Measurements from ENCODE around the gene SARDH. TPM values are rescaled to one million over a fixed set of nuclear protein-coding genes. Genes with fewer than 3 reads are reported as not detected.
"Not testable (repeated sequence)": the region's sequence is repeated elsewhere in the genome, so short reads cannot be mapped to it uniquely, and the experiment has no call there.

Gene SARDH
- polyA plus RNA-seq, 3 donors from 2014 or later: 0.08 to 6.8 (median 1.2) TPM

DNA sequence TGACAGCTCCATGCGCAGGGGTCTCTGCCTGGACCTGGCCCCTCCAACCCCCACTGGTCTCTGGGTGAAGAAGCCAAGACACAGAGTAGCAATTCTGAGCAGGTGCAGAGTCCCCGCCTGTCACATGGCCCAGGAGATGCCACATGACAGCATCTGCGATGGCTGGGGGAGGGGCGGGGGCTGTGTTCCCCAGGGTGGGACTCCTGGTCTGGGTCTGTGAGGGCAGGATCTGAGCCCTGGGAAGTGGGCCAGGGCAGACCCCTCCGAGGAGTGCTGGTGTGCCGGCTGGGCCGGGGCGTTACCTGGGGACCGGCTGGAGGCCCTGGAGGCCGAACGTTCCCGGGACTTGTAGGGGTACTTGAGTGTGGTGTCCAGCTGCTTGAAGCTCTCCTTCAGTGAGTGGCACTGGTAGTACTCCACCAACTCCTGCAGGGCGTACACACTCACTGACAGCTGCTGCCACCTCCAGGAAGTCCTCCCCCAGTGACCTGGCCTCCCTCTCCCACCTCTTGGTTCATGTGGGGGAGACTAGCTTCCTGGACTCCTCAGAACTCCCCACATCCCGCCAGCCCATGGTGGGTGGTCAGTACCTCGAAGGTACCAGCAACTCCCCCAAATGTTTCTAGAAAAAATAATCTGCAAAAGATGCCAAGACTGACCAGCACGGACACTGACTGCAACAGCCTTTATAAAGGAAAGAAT lies 32.1 kb upstream of the SARDH start:
- Mint-ChIP-seq H3K27ac (no peak overlapping the region), H3K36me3 (peaks cover 5 to 21% (median 7%) of the 10 kb centered on the region in 3 donors), H3K4me1 (no peaks in the 10 kb centered on the region), H3K4me3 (no peak overlapping the region), H3K9me3 (peaks cover 2 to 19% (median 8%) of the 10 kb centered on the region in 6 donors), H3K27me3 (ENCODE audit: low read depth in 3 of 3) (no peaks in the 10 kb centered on the region)
- no peak for DNase-seq

GRCh38 chr9:133769511-133770075 lies 31.4 kb upstream of the SARDH start:
- H3K4me3 Mint-ChIP-seq: no peak overlapping the region
- no peaks in the 10 kb centered on the region for H3K27me3 Mint-ChIP-seq (ENCODE audit: low read depth in 3 of 3)
- H3K27ac Mint-ChIP-seq: no peak overlapping the region
- no peak for DNase-seq
- H3K36me3 Mint-ChIP-seq: peaks cover 5 to 23% (median 7%) of the 10 kb centered on the region in 3 donors
- H3K9me3 Mint-ChIP-seq: peaks cover 2 to 19% (median 7%) of the 10 kb centered on the region in 6 donors
- no peaks in the 10 kb centered on the region for H3K4me1 Mint-ChIP-seq

GRCh38 chr9:133768859-133769510 lies 30.8 kb upstream of the SARDH start:
- no peak overlapping the region for H3K27ac Mint-ChIP-seq
- H3K36me3 Mint-ChIP-seq: peaks cover 5 to 23% (median 7%) of the 10 kb centered on the region in 3 donors
- H3K4me3 Mint-ChIP-seq: no peak overlapping the region
- no peaks in the 10 kb centered on the region for H3K4me1 Mint-ChIP-seq
- no peak for DNase-seq
- no peaks in the 10 kb centered on the region for H3K27me3 Mint-ChIP-seq (ENCODE audit: low read depth in 3 of 3)
- H3K9me3 Mint-ChIP-seq: peaks cover 2 to 16% (median 7%) of the 10 kb centered on the region in 6 donors

- peaks cover 5 to 23% (median 7%) of the 10 kb centered on the region in 3 donors for H3K36me3 Mint-ChIP-seq
- no peaks in the 10 kb centered on the region for H3K4me1 Mint-ChIP-seq
- H3K27ac Mint-ChIP-seq: no peak overlapping the region
- no peak for DNase-seq
- no peak overlapping the region for H3K4me3 Mint-ChIP-seq
- H3K9me3 Mint-ChIP-seq: peaks cover 2 to 16% (median 7%) of the 10 kb centered on the region in 6 donors
- H3K27me3 Mint-ChIP-seq (ENCODE audit: low read depth in 3 of 3): peaks cover 0 to 3% (median 0%) of the 10 kb centered on the region in 3 donors
These were observed 30.3 kb upstream of the SARDH start for GRCh38 chr9:133768371-133768858.

GRCh38 chr9:133767625-133768024 lies 29.5 kb upstream of the SARDH start:
- peaks cover 5 to 23% (median 7%) of the 10 kb centered on the region in 3 donors for H3K36me3 Mint-ChIP-seq
- H3K4me3 Mint-ChIP-seq: no peak overlapping the region
- no peak overlapping the region for H3K27ac Mint-ChIP-seq
- H3K27me3 Mint-ChIP-seq (ENCODE audit: low read depth in 3 of 3): peaks cover 0 to 3% (median 0%) of the 10 kb centered on the region in 3 donors
- H3K9me3 Mint-ChIP-seq: peaks cover 2 to 16% (median 7%) of the 10 kb centered on the region in 6 donors
- DNase-seq: no peak
- no peaks in the 10 kb centered on the region for H3K4me1 Mint-ChIP-seq

DNA sequence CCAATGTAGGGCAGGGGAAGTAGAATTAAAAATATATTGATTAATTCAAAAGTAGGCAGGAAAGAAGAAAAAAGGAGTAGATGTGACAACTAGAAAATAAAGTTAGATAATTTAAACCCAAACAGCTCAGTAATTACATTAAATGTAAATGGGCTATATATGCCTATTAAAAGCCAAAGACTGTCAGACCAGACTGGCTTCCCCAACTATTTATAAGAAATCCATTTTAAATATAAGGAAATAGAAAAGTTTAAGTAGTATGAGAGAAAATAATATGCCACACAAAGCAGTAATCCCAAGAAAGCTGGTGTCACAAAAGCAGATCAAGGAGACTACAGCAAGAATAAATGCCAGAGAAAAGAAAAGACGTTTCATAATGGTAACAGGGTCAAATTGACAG lies 28.9 kb upstream of the SARDH start:
- Mint-ChIP-seq H3K36me3 (peaks cover 5 to 23% (median 7%) of the 10 kb centered on the region in 3 donors), H3K4me3 (no peak overlapping the region), H3K4me1 (no peaks in the 10 kb centered on the region), H3K27ac (no peak overlapping the region), H3K27me3 (ENCODE audit: low read depth in 3 of 3) (peaks cover 0 to 3% (median 0%) of the 10 kb centered on the region in 3 donors), H3K9me3 (peaks cover 2 to 16% (median 7%) of the 10 kb centered on the region in 6 donors)
- no peak for DNase-seq

DNA sequence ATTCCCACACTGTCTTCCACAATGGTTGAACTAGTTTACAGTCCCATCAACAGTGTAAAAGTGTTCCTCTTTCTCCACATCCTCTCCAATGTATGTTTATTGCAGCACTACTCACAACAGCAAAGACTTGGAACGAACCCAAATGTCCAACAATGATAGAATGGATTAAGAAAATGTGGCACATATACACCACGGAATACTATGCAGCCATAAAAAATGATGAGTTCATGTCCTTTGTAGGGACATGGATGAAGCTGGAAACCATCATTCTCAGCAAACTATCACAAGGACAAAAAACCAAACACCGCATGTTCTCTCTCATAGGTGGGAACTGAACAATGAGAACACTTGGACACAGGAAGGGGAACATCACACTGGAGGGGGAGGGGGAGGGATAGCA lies 28.1 kb upstream of the SARDH start:
- not testable (repeated sequence) for H3K27me3 Mint-ChIP-seq (ENCODE audit: low read depth in 3 of 3); H3K4me1 Mint-ChIP-seq; H3K27ac Mint-ChIP-seq; H3K4me3 Mint-ChIP-seq; DNase-seq
- Mint-ChIP-seq H3K9me3 (peaks cover 2 to 16% (median 7%) of the 10 kb centered on the region in 6 donors), H3K36me3 (peaks cover 5 to 23% (median 7%) of the 10 kb centered on the region in 3 donors)

GRCh38 chr9:133763272-133764183 lies 25.4 kb upstream of the SARDH start:
- no peak for DNase-seq
- Mint-ChIP-seq H3K9me3 (peaks cover 2 to 16% (median 7%) of the 10 kb centered on the region in 6 donors), H3K4me1 (no peaks in the 10 kb centered on the region), H3K4me3 (no peak overlapping the region), H3K27ac (no peak overlapping the region), H3K27me3 (ENCODE audit: low read depth in 3 of 3) (peaks cover 0 to 3% (median 2%) of the 10 kb centered on the region in 3 donors), H3K36me3 (peaks cover 5 to 23% (median 7%) of the 10 kb centered on the region in 3 donors)

GRCh38 chr9:133762488-133763271 lies 24.5 kb upstream of the SARDH start:
- H3K36me3 Mint-ChIP-seq: peaks cover 5 to 21% (median 7%) of the 10 kb centered on the region in 3 donors
- H3K27ac Mint-ChIP-seq: no peak overlapping the region
- peaks cover 2 to 16% (median 6%) of the 10 kb centered on the region in 6 donors for H3K9me3 Mint-ChIP-seq
- H3K27me3 Mint-ChIP-seq (ENCODE audit: low read depth in 3 of 3): peaks cover 0 to 3% (median 2%) of the 10 kb centered on the region in 3 donors
- no peak for DNase-seq
- no peaks in the 10 kb centered on the region for H3K4me1 Mint-ChIP-seq
- H3K4me3 Mint-ChIP-seq: no peak overlapping the region

DNA sequence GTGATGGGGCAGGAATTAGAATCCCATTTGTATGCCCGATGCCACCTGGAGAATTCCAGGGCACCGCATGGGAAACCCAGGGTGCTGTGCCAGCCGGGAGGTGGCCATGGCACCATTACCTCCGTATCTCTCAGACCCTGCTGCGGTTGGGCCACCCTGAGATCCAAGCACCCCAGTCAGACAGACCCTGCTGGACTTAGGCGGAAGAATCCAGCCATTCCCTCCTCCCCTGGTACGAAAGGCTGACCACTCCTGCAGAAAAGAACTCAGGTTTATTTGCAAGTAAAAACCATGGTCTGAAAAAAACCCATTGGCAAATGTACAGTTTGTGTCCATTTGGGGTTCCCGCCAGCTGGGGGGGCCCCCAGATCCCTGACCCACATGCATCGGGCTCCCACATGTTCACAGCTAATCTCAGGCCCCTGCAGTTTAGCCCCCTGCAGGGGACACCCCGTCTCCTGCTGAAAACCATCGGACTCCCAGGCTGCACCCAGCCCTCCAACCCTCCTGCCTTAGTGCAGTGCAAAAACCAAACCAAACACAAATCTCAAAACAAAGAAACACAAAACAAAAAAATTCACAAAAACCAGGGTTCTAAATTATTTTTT lies 23.6 kb upstream of the SARDH start:
- H3K27ac Mint-ChIP-seq: no peak overlapping the region
- H3K27me3 Mint-ChIP-seq (ENCODE audit: low read depth in 3 of 3): peaks cover 0 to 3% (median 2%) of the 10 kb centered on the region in 3 donors
- H3K36me3 Mint-ChIP-seq: peaks cover 2 to 11% (median 5%) of the 10 kb centered on the region in 3 donors
- no peak for DNase-seq
- peaks cover 0 to 9% (median 3%) of the 10 kb centered on the region in 6 donors for H3K9me3 Mint-ChIP-seq
- H3K4me1 Mint-ChIP-seq: no peaks in the 10 kb centered on the region
- no peak overlapping the region for H3K4me3 Mint-ChIP-seq

DNA sequence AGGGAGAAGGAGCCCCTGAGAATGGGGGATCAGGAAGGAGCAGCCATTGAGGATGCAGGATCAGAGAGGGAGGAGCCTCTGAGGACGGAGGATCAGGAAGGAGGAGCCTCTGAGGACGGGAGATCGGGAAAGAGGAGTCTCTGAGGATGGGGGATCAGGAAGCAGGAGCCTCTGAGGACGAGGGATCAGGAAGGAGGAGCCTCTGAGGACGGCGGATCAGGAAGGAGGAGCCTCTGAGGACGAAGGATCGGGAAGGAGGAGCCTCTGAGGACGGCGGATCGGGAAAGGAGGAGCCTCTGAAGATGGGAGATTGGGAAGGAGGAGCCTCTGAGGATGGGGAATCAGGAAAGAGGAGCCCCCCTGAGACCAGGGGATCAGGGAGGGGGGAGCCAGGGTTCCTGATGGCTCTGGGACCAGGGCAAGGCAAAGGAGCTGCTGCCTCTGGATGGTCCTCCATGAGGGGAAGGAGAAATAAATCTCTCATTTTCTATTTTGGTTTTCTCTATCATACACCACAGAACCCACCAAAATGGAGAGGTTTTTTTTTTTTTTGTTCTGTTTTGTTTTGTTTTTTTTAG lies 22.6 kb upstream of the SARDH start:
- Mint-ChIP-seq H3K4me3 (no peak overlapping the region), H3K27me3 (ENCODE audit: low read depth in 3 of 3) (peaks cover 0 to 3% (median 2%) of the 10 kb centered on the region in 3 donors), H3K36me3 (peaks cover 0 to 7% (median 4%) of the 10 kb centered on the region in 3 donors), H3K27ac (no peak overlapping the region), H3K4me1 (no peaks in the 10 kb centered on the region), H3K9me3 (peaks cover 0 to 3% (median 2%) of the 10 kb centered on the region in 6 donors)
- no peak for DNase-seq

DNA sequence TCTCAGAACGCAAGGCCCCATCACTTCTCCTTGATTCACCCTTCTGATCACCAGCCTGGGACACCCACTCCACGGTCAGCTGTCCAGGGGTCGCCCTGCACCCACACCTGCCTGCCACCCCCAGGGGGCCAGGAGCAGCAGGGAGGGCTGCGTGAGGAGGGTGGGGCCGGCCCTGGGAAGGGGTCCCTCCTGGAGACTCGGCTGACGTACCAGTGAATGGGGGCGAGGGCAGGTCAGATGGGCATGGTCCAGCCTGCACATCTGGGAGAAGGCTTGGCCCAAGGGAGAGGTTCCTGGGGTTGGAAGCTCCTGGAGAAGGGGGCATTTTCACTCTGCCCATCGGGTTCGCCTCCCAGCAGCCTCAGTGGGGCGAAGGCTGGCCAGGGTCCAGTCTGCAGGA lies 21.8 kb upstream of the SARDH start:
- H3K4me1 Mint-ChIP-seq: no peaks in the 10 kb centered on the region
- H3K36me3 Mint-ChIP-seq: no peaks in the 10 kb centered on the region
- H3K27me3 Mint-ChIP-seq (ENCODE audit: low read depth in 3 of 3): peaks cover 2 to 3% (median 2%) of the 10 kb centered on the region in 3 donors
- DNase-seq: no peak
- H3K27ac Mint-ChIP-seq: no peak overlapping the region
- H3K4me3 Mint-ChIP-seq: no peak overlapping the region
- no peaks in the 10 kb centered on the region for H3K9me3 Mint-ChIP-seq

Data from immature natural killer cell (primary cell).